GM12878 (cell line): ENCODE measurements around the gene TXNL4A. TPM values are rescaled to one million over a fixed set of nuclear protein-coding genes. Genes with fewer than 3 reads are reported as not detected.

Source experiments
- ATAC-seq: fragments of 200-7000 bp; cut with Tn5 transposase; 3 replicates; pipeline ENCODE4 v1.9.1; 2020; ENCODE audit warnings: mild to moderate bottlenecking, moderate library complexity
- BruUV-seq: library from RNA; stranded (reverse); fragments of 400-500 nt; replicated peaks from 2 replicates; lab custom pipeline; 2021; lab: Mats Ljungman, UMichigan
- CTCF ChIA-PET: fragments of 300-600 bp; sonication (Branson Sonifier 250); formaldehyde crosslinking; extraction: SDS; loops from one replicate; lab custom pipeline; 2021; ENCODE audit warnings: inconsistent platforms; lab: Yijun Ruan, JAX
- POLR2A ChIA-PET: fragments of 350-600 bp; formaldehyde crosslinking; extraction: SDS; loops from one replicate; lab custom pipeline; 2021; ENCODE audit warnings: inconsistent platforms; lab: Charles Lee
- RAD21 ChIA-PET: fragments of 300-600 bp; sonication (Branson Sonifier 250); formaldehyde crosslinking; loops from one replicate; lab custom pipeline; 2023; ENCODE audit warnings: antibody characterized with exemption; ENCODE audit not compliant: unreplicated experiment; lab: Charles Lee
- SMC1A ChIA-PET: fragments of 300-600 bp; sonication (Branson Sonifier 250); formaldehyde crosslinking; loops from one replicate; lab custom pipeline; 2023; ENCODE audit not compliant: unreplicated experiment, uncharacterized antibody; lab: Charles Lee
- DNase-seq: peaks from one replicate; pipeline ENCODE4 v3.0.0-alpha.2; 2011; ENCODE audit warnings: low read depth, low spot score
- FAIRE-seq: peaks from 3 replicates; lab custom pipeline; 2011; peaks lifted over from hg19 to GRCh38; lab: Jason Lieb, UNC
- H2AFZ ChIP-seq: 2 replicates; pipeline ENCODE4 v1.6.0; 2011; ENCODE audit warnings: low read depth, low read length, control low read depth; ENCODE audit not compliant: control insufficient read depth
- H3K27ac ChIP-seq: 2 replicates; pipeline ENCODE4 v1.5.1; 2011; ENCODE audit warnings: control low read depth; ENCODE audit not compliant: control insufficient read depth, insufficient read depth
- H3K27me3 ChIP-seq, 2 experiments: replicated peaks in 1 of 2; 2 replicates each; pipeline versions ENCODE4 v1.6.0 to v1.6.1; 2011; ENCODE audit warnings: low read length in 1 of 2; ENCODE audit not compliant: control insufficient read depth in 2 of 2, insufficient read depth in 2 of 2
- H3K36me3 ChIP-seq, 2 experiments: 2 replicates each; pipeline ENCODE4 v1.5.1; 2011; ENCODE audit warnings: low read length in 1 of 2; ENCODE audit not compliant: control insufficient read depth in 2 of 2, insufficient read depth in 2 of 2
- H3K4me1 ChIP-seq: 2 replicates; pipeline ENCODE4 v1.6.1; 2011; ENCODE audit warnings: mild to moderate bottlenecking, low read length, moderate library complexity, mixed read lengths; ENCODE audit not compliant: control insufficient read depth, insufficient read depth
- H3K4me2 ChIP-seq: 2 replicates; pipeline ENCODE4 v1.6.0; 2011; ENCODE audit warnings: control low read depth; ENCODE audit not compliant: control insufficient read depth, insufficient read depth
- H3K4me3 ChIP-seq: fragments of 200-600 bp; sonication (generic); 2 replicates; pipeline ENCODE4 v1.5.1; 2016
- H3K79me2 ChIP-seq: 2 replicates; pipeline ENCODE4 v1.6.0; 2011; ENCODE audit warnings: low read length; ENCODE audit not compliant: control insufficient read depth, insufficient read depth
- H3K9ac ChIP-seq: 2 replicates; pipeline ENCODE4 v1.8.0; 2011; ENCODE audit warnings: low read length, control low read depth, mixed read lengths; ENCODE audit not compliant: control insufficient read depth, insufficient read depth
- H3K9me3 ChIP-seq: replicated peaks from 3 replicates; pipeline ENCODE4 v1.5.1; 2011; ENCODE audit warnings: mild to moderate bottlenecking, low read length; ENCODE audit not compliant: control insufficient read depth, insufficient read depth
- H4K20me1 ChIP-seq: 2 replicates; pipeline ENCODE4 v1.6.0; 2011; ENCODE audit not compliant: control insufficient read depth, insufficient read depth
- CBFB ChIP-seq: IDR thresholded peaks from 2 replicates; pipeline ENCODE4 v1.6.1; 2016; ENCODE audit warnings: antibody characterized with exemption, low read depth
- CHD1 ChIP-seq: IDR thresholded peaks from 2 replicates; pipeline ENCODE4 v1.6.1; 2012; ENCODE audit warnings: low read depth, low read length, improper control_type of control experiment
- EED ChIP-seq: sonication (generic); IDR thresholded peaks from 2 replicates; pipeline ENCODE4 v1.6.1; 2016; ENCODE audit warnings: antibody characterized with exemption, low read depth
- GABPA ChIP-seq: IDR thresholded peaks from 2 replicates; pipeline ENCODE4 v1.6.1; 2014; ENCODE audit warnings: antibody characterized with exemption, low read depth, mild to moderate bottlenecking, inconsistent platforms
- HCFC1 ChIP-seq: fragments of 150-350 bp; IDR thresholded peaks from 2 replicates; pipeline ENCODE4 v1.6.1; 2014; ENCODE audit warnings: low read length
- HDGF ChIP-seq: fragments of 450-650 bp; IDR thresholded peaks from 2 replicates; pipeline ENCODE4 v1.6.1; 2016; ENCODE audit warnings: antibody characterized with exemption
- JUND ChIP-seq: IDR thresholded peaks from 2 replicates; pipeline ENCODE4 v1.6.1; 2012; ENCODE audit warnings: low read depth, mild to moderate bottlenecking, low read length, improper control_type of control experiment, moderate library complexity
- MTA2 ChIP-seq: fragments of 450-650 bp; IDR thresholded peaks from 2 replicates; pipeline ENCODE4 v1.6.1; 2016; ENCODE audit warnings: low read depth, mild to moderate bottlenecking, moderate library complexity
- NFYB ChIP-seq: IDR thresholded peaks from 2 replicates; pipeline ENCODE4 v1.6.1; 2011; ENCODE audit warnings: low read depth, mild to moderate bottlenecking, low read length, improper control_type of control experiment, moderate library complexity; ENCODE audit not compliant: insufficient read depth
- ZBTB11 ChIP-seq: fragments of 450-650 bp; formaldehyde crosslinking; IDR thresholded peaks from 2 replicates; pipeline ENCODE4 v1.5.0; 2022; ENCODE audit warnings: mild to moderate bottlenecking, missing genetic modification characterization
- ZNF217 ChIP-seq: fragments of 450-650 bp; IDR thresholded peaks from 2 replicates; pipeline ENCODE4 v1.6.1; 2017; ENCODE audit warnings: antibody characterized with exemption, mild to moderate bottlenecking
- WGBS: methylation state at CpG from one replicate; pipeline ENCODE4 v1.1.6; 2016; ENCODE audit warnings: low lambda C conversion rate; ENCODE audit not compliant: insufficient replicate concordance, insufficient coverage; ENCODE audit errors: missing lambda C conversion rate; 5-methylcytosine and 5-hydroxymethylcytosine counted together
- in situ Hi-C: fragments of 300-500 bp; cut with MboI; formaldehyde crosslinking; loops from 9 replicates; pipeline ENCODE4 v1.14.3; 2018; ENCODE audit warnings: mixed read lengths
- intact Hi-C: fragments of 100-400 bp; cut with micrococcal nuclease; formaldehyde crosslinking; loops from one replicate; pipeline ENCODE4 v1.14.2; 2022; ENCODE audit not compliant: unreplicated experiment
- polyA plus RNA-seq, 11 experiments: library from polyadenylated mRNA; depleted of rRNA in 4 of 11; unstranded in 6 of 11; stranded (reverse) in 5 of 11; fragments of >200 nt; fragmentation: Nextera tagmentation in 4 of 11; fragmentation: Illumina TruSeq in 1 of 11; extraction: Ambion mirVana in 4 of 11; extraction: Trizol in 1 of 11; gene quantifications; 1 replicate in 1 of 11; 2 replicates in 10 of 11; pipeline versions ENCODE4 v1.2.1 to v1.2.3, GENCODE V29; 2011 to 2016; ENCODE audit warnings: inconsistent platforms in 2 of 11, missing spikeins in 2 of 11, low read depth in 1 of 11
- total RNA-seq, 4 experiments: library from RNA; depleted of rRNA in 3 of 4; stranded (reverse); fragments of >200 nt in 3 of 4; fragmentation: Illumina TruSeq in 1 of 4; extraction: Trizol in 1 of 4; gene quantifications; 2 replicates each; pipeline versions ENCODE4 v1.2.1 to v1.2.3, GENCODE V29; 2013 to 2021

TXNL4A gene
- total and polyA plus RNA-seq, 10 of the 15 experiments (the other 5 are each of a cell fraction or from before 2014, with no cell fraction given): 38.4 to 329 (median 128) TPM

DNA sequence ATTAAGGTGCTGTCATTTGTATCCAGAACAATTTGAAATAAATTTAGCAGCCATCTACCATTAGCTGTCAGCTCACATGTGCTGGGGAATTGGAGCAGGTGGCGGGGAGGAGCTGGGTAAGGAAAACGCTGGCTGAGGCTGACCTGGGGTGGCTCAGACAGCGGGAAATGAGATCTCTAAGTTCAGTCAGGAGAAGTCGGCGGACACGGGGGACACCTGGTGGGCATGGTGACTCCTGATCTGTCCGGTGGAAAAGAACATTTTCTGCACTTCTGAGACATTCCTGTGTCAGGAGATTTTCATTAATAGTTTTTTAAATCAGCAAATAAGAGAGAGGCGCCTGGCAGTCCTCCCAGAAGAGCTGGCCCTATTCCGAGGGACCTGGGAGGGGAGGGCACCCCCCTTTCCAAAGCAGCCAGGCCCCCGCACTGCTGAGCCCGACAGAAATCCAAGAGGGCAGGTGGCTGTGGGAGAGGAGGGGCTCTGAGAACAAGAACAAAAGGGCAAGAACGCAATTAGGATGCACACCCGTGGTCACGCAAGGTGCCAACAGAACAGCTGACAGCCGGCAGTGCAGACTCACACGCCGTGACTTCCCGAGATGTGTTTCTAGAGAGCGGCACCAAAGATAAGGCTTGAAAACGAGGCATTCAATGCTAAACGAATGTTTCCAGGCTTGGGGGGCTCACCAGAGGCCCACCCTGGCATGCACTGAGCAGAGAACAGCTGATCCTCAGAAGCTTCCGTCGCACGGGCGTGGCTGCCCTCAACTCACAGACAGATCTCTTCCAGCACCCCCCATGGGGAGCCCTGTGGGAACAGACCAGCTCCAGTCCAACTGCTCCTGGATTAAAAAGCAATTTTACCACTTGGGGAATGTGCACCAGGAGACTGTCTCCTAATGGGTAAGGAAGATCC, 63.3 kb downstream of the TXNL4A start:
- ChIA-PET POLR2A (no interaction called here), SMC1A (no interaction called here), CTCF (no interaction called here), RAD21 (no interaction called here)
- 89% methylated on average over 25 of the region's 25 CpGs for WGBS
- peaks cover 3% of the 10 kb centered on the region for H3K79me2 ChIP-seq
- intact Hi-C loops: no loop called here
- BruUV-seq: no TSS peak
- H4K20me1 ChIP-seq: no peaks in the 10 kb centered on the region
- no peak overlapping the region for H3K9ac ChIP-seq
- H3K4me2 ChIP-seq: no peak overlapping the region
- H3K27ac ChIP-seq: no peak overlapping the region
- TF ChIP-seq NFYB (no peak), ZBTB11 (CRISPR knock-in tag) (no peak), EED (no peak), CBFB (no peak), ZNF217 (no peak), MTA2 (no peak), GABPA (no peak), HCFC1 (no peak), CHD1 (no peak), JUND (no peak), HDGF (no peak)
- peaks cover 22% of the 10 kb centered on the region for H3K9me3 ChIP-seq
- H3K27me3 ChIP-seq: no peaks in the 10 kb centered on the region
- peaks cover 7 to 12% of the 10 kb centered on the region in 2 experiments for H3K36me3 ChIP-seq
- no peaks in the 10 kb centered on the region for H3K4me1 ChIP-seq
- FAIRE-seq (no peak), DNase-seq (no peak), ATAC-seq (no peak)
- no peak overlapping the region for H2AFZ ChIP-seq
- H3K4me3 ChIP-seq: no peak overlapping the region
- in situ Hi-C loops: no loop called here
